ENCODE results near the gene VIP.
A peak's percentile ranks its signal among the peaks of the same experiment; 100 is the strongest.
"Not testable (repeated sequence)": the region's sequence is repeated elsewhere in the genome, so short reads cannot be mapped to it uniquely, and the experiment has no call there.

The VIP gene

DNA sequence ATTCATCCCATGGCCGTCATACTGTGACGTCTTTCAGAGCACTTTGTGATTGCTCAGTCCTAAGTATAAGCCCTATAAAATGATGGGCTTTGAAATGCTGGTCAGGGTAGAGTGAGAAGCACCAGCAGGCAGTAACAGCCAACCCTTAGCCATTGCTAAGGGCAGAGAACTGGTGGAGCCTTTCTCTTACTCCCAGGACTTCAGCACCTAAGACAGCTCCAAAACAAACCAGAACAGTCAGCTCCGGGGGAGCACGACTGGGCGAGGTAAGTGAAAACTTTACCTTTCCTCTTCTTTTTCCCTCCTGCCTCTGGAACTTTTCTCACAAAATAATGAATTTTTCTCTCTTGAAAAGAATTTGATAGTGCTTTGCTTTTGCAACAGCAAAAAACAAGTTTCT lies at the start of gene VIP:
VIP (plus strand) TSS at position 104 of the 400 bp plus-strand sequence. CDS start 1,381 bp downstream, outside the sequence.
- DNase-seq (ENCODE audit: low read depth, low spot score) = peak; percentile 3

DNA sequence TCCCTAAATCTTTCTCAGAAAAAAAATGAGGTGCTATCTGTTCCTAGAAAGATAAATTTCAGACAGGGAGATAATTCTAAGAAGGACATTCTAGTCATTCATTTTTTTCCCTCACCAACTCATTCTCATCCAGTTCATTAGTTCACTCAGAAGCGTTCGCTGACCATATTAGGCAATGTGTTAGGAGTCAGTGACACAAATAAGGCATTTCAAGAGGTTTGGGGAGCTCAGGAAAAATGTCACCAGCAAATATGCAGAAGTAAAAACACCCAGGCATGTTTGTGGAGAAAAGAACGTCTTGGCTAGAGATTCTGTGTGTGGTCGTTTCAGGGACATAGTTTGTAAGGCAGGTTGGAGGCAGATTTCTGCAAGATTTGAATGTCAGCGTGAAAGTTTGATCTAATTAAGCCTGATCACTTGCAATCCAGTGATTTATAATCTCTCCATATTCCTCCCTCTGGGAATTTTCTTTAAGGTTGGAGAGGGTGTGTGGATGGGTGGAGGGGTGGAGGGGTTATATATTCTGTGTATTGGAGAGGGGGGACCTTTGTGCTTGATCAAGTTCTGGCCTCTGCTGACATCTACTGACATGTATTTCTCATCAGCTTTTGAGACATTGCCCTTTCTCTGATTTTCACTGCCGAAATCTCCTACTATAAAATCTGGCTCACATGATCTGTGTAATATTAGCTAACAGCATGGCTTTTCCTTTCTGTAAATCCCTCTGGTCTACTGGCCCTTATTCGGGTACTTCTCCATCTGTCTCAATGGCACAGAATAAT lies 49.3 kb upstream of the VIP start:
- no peak for DNase-seq (ENCODE audit: low read depth, low spot score)

DNA sequence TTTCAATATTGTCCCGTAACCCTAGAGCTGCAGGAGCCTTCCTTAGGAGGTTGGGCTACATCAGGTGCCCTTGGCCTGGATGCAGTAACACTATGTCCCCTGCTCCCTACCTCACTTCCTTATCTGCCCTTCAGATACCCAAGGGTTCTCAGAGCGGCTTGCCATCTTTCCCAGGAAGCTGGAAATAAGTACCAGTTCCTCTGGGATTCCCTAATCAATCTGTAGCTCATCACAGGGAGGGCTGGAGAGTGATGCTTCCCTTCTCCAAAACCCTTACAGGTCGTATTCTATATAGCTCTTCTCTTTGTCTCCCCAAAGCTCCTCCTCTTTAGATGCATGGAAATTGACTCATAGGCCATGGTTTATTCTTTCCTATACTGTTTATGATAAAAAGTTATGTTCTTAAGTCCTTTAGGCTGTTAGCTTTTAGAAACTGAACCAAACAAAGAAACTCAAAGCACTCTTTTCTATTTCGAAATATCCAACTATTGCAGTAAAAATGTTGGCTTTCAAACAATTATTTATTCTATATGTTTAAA lies 48.7 kb upstream of the VIP start:
- DNase-seq (ENCODE audit: low read depth, low spot score) = no peak

DNA sequence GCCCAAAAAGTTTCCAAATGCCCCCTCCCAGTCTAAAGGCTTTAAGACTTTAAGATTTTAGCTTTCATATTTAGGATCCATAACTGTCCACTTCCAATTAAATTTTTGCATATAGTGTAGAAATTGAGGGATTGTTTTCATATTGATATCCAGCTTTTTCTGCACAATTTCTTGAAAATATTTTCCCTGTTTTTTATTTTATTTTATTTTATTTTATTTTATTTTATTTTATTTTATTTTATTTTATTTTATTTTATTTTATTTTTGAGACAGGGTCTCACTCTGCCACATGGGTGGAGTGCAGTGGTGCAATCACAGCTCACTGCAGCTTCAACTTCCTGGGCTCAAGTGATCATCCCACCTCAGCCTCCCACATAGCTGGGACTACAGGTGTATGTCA lies 46.8 kb upstream of the VIP start:
- DNase-seq (ENCODE audit: low read depth, low spot score) = not testable (repeated sequence)

DNA sequence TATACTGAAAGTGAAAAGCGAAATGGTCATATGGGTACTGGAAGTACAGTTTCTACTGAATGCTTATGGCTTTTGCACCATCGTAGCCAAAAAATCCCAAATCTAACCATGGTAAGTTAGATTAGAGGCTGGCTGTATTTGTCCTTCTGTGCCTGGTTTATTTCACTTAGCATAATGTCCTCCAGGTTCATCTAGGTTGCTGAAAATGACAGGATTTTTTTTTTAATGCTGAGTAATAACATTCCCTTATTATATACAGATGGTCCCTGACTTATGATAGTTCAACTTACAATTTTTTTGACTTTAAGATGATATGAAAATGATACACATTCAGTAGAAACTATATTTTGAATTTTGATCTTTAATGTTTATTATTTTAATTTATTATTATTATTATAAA lies 45.3 kb upstream of the VIP start:
- no peak for DNase-seq (ENCODE audit: low read depth, low spot score)

DNA sequence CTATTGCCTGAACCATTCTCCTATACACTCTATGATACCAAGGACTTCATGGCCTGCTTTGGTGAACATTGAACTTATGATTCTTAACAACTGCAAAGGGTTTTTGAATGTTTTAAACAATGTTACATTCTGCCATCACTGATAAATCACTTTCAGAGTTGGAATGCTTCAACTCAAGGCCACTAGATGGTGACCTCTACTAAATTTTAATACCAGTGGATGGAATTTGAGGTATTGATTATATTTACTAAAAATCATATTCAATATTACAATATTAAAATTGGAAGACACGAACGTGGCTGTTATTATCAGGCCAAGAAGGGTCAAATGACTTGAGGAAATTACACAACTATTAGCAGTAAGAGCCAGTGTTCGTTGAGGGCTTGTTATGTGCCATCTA lies 34.3 kb upstream of the VIP start:
- no peak for DNase-seq (ENCODE audit: low read depth, low spot score)

DNA sequence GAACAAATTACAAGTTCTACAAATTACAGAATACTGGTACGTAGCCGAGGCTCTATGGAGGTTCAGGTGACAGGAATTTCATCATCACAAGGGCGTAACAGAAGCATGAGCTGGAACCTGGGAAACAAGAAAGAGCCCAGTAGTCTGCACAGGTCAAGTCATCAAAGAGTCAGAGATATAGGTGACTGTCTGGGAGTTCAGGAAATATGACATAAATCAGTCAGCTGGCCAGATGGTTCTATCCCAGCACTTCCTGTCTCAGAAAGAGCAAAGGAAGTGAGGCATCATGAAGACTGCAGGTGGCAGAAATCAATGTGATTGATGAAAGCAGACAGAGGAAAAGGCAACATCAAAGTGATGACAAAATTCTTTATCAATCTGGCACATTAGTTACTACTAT lies 29.6 kb upstream of the VIP start:
- DNase-seq (ENCODE audit: low read depth, low spot score) = no peak

DNA sequence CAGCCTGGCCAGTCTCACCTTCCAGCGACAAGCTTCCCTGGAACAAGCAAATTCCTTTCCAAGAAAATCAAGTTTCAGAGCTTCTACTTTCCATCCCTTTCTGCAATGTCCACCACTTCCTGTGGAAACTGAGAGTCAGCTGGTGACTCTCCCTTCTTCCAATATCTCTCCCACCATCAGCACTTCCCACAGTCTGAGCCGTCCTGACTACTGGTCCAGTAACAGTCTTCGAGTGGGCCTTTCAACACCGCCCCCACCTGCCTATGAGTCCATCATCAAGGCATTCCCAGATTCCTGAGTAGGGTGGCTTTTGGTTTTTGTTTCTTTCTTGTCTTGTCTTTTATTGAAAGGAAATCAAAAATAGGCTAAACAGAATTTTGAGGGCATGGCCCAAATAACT lies 28.6 kb upstream of the VIP start:
- no peak for DNase-seq (ENCODE audit: low read depth, low spot score)

DNA sequence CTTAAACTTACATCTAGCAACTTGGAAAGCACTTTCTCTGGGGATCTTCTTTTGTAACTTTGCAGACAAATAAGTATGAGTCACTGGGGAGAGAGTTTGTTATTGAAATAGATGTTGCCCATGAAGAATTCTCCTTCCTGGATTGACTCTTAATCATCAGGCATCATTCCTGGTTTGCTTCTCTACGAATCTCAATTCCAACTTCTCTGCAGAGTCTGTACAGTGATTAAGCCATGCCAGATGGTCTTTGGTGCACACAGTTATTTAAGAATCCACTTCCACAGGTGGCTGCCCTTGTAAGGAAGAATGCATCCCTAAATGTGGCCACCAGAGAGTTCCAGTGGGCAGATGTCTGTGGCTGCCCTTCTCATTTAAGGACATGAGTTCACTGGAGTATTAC lies 27.2 kb upstream of the VIP start:
- no peak for DNase-seq (ENCODE audit: low read depth, low spot score)

DNA sequence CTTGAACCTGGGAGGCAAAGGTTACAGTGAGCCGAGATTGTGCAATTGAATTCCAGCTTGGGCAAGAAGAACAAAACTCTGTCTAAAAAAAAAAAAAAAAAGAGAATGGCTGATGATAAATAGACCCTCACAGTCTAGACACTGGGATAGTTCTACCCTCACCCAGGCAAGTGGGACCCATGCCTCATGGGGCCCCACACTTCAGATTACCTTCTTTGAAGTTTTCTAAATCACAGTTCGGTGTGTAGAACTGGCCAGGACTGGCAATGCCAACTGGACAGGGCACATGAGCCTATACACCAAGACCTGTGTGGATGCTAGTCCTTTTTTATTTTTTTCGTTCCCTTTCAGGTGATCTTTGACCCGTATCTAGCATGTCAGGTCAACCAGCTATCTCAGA lies 24.3 kb upstream of the VIP start:
- DNase-seq (ENCODE audit: low read depth, low spot score) = no peak

DNA sequence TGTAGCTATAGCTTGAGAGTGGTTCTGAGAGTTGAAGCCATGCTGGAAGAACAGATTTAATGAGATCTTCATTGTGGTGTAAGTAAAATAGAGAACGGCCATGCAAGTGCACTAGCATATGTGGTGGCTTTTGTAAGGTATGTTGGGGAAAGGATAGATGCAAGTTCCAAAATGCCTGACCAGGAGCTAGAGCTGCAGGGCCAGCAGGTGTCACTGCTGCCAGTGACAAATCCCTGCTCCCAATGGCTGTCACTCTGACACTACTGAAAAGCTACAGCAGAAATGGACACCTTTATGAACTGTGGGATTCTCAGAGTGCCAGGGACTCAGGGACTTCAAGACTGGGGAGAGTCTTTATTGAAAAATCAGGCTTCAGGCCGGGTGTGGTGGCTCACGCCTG lies 23.1 kb upstream of the VIP start:
- DNase-seq (ENCODE audit: low read depth, low spot score) = no peak

DNA sequence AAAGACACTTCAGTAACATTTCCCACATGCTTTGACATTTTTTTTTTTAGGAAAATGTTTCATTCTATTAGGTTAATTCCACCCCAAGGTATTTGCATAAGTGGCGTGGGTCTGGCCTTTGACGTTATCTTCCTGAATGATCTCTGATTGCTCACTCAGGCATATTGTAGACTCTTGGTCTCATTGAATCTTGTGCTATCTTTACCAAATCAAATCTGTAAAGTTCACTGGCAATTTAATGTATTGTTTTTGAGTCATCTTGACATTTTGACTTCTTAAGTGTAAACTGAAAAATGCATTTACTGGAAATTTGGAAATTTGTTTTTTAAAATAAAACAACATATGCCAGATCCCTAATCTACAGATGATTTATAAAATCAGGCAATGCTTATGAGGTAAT lies 16.0 kb upstream of the VIP start:
- DNase-seq (ENCODE audit: low read depth, low spot score) = no peak

DNA sequence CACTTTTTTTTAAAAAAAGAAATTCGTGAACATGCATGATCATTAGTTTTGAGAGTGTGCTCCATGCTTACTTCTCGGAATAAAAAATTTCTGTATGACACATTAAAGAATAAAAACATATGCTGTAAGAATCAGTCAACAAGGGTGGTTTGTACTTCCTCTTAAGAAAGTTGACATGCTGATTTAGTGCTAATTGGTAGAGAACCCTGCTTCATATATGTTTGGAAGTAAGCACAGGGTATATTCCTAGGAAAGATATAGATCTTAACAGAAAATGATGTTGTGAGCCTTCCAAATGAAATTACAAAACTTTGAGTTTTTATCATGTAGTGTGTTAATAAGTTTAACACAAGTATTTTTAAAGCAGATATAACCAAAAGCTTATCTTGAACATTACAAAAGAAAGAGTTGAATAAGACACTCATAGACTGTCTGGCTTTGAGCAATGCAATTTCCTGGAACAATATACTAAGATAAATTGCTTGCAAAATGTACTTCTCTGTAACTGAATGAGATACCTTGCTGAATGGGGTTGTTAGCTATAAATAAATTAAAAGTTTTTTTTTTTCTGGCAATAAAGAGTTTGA lies 13.8 kb upstream of the VIP start:
- DNase-seq (ENCODE audit: low read depth, low spot score) = no peak

DNA sequence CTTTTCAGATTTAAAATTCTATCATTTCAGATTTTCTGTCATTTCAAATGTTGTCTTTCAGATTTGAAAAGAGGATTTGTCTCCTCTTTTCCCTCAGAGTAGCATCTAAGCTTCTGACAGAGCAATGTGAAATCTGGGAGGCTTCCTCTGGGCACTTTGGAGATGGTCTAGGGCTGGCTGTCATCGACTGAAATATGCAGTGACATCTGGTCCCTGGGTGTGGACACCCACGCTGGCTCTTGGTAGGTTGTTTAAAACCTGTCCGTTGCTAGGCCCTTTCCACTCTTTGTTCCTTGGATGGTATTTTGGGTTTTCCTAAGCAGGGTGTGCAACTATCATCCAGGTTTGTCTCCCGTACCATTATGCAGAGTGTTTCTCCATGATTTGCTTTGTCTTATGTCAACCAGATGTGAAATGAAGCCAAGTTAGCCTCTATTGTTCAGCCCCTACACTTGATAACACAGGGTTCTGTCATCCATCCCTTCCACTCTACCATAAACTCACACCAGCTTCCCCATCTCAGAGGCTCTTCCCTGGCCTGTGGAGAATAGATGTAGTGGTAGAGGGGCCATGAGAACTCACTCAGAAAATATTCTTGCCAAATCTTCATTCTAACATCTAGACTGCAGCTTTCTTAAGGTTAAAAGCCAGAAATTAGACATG lies 5.0 kb upstream of the VIP start:
- no peak for DNase-seq (ENCODE audit: low read depth, low spot score)

DNA sequence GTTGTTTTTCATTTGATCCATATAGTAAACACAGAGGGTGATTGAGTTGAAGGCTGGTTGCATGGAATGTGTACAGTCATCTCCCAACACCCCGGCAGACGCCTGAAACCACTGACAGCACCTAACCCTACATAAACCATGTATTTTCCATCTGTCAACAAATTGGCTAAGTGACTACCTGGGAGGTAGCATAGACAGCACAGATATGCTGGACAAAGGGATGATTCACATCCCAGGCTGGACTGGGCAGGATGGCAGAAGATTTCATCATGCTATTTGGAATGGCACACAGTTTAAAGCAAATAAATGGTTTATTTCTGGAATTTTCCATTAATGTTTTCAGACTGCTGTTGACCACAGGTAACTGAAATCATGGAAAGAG lies 4.4 kb upstream of the VIP start:
- no peak for DNase-seq (ENCODE audit: low read depth, low spot score)

DNA sequence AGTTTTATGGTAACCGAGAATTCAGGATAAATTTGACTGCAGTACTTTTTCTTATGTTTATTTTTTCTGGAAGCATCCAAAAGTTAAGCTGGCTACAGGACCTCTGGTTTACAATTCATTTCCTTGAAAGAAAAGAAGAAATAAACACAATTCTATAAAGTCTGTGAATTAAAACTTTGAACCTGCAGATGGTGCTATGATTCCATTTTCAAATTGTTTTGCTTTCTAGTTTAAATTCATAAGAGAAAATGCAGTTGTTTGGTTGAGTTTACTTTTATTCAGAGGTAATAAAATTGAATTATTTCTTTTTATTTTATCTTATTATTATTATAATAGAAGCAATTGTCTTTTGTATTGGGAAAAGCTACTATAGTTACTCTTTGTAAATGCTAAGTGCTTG lies 1.8 kb upstream of the VIP start:
- DNase-seq (ENCODE audit: low read depth, low spot score) = no peak

DNA sequence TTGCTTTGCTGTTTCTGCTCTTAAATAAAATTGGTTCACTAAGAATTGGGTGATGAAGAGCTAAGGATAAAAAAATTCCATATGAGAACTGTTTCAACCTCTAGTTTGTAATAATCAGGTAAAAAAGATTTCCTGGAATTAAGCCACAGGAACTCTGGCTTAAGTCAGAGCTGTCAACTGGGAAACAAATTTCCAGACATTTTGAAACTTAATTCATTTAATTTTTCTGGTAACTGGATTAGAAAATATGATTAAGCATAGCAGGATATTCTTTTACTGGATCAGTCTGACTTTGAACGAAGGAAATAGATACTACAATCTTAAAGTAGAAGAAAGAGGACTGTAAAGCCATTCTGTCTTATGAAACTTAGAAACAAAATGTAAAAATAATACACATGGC lies 1.3 kb upstream of the VIP start:
- DNase-seq (ENCODE audit: low read depth, low spot score) = no peak

DNA sequence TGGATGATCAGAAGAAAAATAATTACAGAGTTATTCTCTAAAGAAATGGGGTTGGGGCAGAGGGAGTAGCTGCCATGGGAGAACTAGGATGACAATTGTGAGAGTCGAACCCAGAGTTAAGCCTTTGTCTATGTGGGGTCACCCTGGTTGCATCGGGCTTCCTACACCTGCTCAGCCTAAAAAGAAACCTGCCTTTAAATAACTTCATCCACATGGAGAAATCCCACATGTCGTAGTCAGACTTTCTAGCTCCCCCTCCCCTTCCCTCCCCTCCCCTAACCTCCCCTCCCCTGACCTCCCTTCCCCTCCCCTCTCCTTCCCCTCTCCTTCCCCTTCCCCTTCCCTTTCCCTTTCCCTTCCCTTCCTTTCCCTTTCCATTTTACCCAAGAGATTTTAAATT lies 14.7 kb downstream of the VIP start:
- no peak for DNase-seq (ENCODE audit: low read depth, low spot score)

DNA sequence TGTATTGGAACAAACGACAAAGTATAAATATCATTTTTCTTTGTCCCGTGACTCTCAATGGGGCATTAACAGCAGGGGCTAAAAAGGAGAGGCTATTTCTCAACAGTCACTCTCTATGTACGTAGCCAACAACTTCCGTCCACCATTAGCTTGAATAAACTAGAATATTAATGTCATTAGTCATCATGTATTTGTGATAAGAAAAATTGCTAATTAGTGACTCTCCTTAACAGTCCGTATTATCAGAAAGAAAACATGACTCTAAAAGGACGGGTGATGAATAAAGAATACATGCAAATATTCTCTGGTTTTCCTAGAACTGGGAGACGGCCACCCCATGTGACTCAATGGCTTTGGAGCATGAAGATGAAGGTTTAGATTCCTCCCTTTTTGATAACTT lies 18.6 kb downstream of the VIP start:
- no peak for DNase-seq (ENCODE audit: low read depth, low spot score)

DNA sequence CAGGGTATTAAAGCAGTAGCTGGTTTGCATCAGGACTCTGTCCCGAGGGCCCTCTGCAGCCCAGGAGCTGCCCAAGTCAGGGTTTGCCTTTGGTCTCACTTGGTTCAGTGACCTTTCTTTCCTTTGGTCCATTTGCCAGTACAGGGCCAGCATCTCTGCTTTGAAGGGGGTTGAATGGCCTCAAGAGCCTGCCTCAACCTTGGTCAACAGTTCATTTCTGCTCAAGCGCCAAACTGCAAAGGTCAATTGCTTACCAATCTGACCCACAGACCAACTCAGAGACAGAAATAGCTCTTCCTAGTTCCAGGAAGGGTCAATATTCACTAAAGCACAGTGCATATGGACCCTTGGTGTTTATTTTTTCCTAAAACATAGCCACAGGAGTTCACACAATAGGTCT lies 19.4 kb downstream of the VIP start:
- DNase-seq (ENCODE audit: low read depth, low spot score) = no peak

DNA sequence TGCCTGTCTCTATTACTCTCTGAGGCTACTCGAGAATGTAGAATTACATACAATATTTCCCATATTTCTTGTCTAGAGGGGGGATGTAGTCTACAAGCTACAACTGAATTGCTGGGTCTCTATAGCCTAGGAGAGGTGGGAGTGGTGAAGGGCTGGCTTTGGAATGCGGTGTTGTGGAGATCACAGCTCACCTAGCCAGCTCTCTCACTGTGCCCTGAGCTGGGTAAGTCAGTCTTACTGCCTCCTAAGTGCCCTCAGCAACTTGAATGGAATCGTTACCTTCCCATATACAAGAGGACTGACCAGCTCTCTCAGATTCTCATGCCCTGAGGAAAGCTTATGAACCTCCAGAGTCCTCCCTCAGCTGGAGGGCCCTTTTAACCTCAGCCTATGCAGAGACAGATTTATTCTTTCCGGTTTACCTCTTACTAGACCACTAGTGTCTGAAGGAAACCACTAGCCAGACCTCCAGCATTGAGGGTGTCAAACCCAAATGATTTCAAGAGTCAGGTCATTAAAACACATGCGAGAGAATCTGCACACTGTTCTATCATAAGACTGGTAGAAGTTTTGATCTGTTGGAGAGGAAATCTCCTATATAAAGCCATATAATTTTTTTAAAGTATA lies 20.6 kb downstream of the VIP start:
- no peak for DNase-seq (ENCODE audit: low read depth, low spot score)

DNA sequence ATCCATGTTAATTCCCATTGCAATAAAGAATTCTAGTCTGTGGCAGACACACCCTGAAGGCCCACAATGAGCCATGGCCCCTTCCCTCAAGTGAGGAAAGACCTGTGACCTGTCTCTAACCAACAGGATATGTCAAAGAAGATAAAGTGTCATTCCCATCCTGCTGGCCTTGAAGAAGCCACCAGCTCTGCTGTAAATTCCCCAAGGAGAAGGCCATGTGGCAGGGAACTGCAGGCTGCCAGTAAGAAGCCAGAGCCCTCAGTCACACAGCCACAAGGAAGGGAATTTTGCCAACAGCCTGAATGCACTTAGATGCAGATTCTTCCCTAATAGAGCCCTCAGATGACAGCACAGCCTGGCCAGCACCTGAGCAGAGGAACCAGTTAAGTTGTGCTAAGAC lies 24.8 kb downstream of the VIP start:
- no peak for DNase-seq (ENCODE audit: low read depth, low spot score)

All from smooth muscle cell of the brain vasculature (primary cell).